ENCODE data around the gene SLC7A8.

- TF ChIP-seq POLR2AphosphoS5 (IDR thresholded peaks at IDR 0.05; ENCODE audit: low read depth, low read length) (no peak), POLR2A (IDR thresholded peaks at IDR 0.05; ENCODE audit: low read depth, low read length) (no peak), TAF1 (IDR thresholded peaks at IDR 0.05; ENCODE audit: low read depth, low read length) (no peak), SPI1 (IDR thresholded peaks at IDR 0.05; ENCODE audit: low read depth, low read length) (no peak), PAX5 (IDR thresholded peaks at IDR 0.05; ENCODE audit: insufficient read depth, low read length, severe bottlenecking) (no peak), POU2F2 (IDR thresholded peaks at IDR 0.05; ENCODE audit: low read depth, low read length) (no peak)
Observed at GRCh38 chr14:23114120-23114458, 69.4 kb downstream of the SLC7A8 start.
